ENCODE measurements around the gene MREG.

Gene MREG

DNA sequence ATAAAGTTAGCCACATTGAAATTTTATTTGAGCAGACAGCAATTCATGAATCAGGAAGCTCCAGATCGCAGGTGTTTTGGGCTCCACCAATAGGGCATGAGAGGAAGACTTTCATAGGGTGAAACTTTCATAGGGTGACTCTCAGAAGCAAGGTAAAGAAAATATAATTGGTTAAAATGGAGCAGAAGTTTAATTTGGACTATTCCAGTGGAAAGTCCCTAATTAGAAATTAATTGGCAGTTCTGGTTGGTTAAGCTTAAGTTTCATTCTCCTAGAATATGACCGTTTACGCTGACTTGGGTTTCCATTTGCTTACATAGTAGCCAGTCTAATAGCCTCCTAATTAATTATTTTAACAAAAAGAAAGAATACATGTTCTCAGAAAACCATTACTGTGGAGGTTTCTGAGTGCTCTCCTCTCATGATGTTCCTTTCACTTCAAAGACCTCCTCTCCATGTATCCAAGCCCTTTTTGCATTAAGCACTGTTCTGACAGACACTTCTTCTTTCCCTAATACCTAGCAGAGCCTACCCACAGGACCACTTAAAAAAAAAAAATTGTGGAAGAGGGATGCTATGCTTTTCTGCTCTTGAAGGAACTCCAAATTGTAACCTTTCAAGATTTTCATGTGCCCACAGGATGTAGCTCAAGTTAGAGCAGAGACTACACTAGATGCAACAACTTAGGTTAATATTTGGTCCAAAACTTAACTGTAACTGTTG is 99.1 kb downstream of the MREG start:
- DNase-seq, result no peak

DNA sequence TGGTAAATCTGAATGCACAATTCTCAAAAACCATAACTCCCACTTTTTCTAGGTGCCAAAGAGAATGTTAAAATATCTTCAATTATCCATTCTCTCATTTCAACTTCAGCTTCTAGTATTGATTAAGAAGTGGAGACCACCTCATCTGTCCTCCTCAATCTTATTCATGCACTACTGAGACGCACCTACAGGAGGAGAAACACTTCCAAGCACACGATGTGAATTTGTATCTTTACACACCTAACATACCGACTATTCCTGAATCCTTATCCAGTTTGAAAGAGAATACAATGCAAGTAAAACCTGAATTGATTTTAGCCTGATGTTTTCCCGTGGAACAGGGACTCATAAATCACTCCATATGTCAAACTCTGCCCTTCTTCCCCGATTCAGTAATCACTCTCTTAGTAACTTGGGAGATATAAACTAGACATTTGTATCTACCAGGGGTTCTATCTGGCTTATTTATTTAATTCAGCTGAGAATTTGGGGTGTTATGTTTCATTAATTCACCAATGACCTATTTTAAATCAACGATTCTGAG is 101.0 kb downstream of the MREG start:
- DNase-seq, result no peak

DNA sequence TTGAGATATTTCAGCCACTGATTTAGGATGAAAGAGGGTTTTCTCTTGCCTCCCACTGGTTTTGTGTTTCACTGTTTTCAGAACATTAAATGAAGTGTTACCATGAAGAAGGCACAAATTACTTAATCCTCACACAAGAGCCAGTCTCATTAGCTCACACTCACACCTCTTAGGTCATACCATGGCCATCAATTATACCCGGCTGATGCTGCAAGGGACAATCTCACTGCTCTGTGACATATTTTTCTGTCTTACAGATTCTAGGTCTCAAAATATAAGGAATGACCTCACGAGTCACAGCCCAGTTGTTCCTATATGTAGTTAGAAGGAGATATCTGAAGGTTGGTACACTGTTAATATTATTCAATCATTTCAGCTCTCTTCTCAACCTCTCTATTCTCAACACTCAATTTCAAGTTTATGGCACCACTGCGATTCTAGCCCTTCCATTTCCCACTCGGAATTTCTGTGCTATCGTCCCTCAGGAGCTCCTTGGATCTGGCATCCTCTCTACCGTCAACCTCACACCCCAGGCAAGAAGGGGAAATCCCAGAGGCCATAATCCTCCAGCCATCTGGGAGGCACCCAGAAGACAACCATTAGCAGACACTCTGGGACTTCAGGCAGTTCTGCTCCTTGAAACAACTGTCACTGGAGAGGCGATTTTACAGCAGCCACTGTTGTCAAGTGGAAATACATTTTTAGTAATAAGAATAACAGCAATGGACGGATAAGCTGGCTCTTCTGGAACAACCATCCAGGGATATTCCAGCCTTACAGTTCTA is 101.9 kb downstream of the MREG start:
- DNase-seq, result no peak

DNA sequence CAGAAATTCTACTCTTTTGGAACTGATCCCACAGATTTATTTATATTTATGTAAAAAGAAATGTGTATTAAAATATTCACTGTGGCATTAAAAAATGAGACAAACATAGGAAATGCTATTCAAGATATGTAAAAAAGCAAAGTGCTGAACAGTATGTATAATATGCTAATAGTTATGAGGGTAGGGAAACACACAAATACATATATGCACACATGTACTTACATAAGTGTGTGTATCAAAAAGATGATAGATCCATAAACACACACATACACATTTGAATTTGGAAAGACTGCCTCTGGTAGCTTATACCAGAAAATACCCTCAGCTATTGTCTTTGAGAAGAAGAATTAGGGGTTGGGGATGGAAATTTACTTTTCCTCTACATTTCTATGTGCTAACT is 103.2 kb downstream of the MREG start:
- no peak for DNase-seq

DNA sequence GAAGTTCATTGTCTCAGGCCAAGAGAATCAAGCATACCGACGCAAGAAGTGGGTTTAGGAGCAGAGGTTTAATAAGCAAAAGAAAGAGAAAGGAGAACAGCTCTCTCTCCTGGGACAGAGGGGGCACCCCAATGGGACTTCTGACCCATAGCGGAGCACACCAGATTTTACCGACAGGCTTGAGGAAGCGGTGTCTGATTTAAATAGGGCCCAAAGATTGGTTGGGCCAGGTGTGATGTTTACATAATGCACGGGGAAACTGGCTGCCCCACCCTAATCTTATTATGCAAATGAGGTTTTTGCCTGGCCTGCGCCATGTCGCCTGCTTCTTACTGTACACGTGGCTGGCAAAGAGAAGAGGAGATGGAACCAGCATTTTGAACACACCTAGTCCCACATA is 106.2 kb downstream of the MREG start:
- DNase-seq, result no peak

DNA sequence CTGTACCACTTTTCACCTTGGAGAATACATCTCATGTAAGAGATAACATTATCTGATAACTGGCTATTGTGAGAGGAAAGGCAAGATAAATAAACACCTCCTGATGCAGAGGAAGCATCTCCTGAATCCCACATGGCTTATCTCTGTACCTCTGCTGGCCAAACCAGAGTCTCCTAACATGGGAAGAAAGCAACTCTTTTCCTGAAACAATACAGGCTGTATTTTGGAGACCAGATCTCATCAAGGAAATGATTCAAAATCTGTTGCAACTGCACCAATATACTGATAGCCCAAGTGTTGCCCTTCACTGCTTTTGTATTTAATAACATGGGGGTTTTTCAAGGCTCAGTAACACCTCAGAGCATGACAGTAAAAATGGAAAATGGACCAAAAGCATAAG is 106.9 kb downstream of the MREG start:
- DNase-seq, result no peak

DNA sequence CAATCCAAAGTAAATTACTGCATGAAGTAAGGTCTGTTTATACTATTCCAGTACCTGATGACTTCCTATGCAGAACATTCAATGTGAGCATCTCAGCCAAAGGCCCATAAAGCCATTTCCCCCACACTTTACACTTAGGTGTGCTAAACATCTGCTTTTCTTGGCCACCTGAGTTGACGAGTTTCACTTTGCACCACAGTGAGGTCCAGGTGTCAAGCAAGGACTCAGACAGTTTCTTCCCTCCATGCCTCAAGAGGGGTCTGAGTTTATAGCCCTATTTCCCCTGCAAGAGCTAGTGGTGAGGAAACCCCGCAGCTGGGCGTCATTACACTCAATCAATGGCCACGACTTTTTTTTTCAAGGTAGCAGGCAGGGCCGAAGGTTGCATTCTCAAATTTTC is 107.7 kb downstream of the MREG start:
- DNase-seq, result no peak

DNA sequence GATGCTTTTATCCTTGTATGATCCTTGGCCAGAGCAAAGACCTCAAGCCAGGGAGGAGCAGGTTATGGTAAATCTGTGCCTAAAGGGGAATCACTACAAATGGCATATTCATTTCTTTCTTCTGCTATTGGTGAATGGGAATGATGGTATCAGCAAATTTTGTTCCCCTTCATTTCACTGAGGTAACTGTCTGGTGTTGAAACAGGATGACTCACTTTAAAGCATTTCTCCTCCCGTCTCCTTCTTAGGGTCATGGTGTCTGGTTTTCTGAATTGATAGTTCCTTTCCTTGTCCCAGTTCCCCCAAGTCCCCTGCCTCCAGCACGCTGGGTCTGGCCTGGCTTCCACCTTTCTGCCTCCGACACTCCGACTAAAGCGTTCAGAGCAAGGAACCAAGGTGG is 109.2 kb downstream of the MREG start:
- no peak for DNase-seq

DNA sequence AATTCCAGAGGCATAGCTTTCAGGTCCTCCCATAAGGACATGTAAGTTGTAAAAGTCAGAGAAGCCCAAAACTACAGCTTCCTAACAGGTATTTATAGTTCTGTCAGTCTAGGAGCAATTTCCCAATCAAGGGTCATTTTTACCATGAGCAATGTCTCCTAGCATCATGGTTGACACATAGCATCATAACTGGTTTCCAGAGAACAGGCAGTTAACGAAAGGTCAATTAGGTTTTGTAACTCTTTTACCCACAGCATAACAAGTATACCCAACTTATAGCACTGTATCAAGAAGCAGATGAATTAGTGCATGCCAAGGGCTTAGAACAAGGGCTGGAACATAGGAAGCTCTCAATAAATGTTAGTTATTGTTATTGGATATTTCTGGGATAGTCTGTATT is 110.1 kb downstream of the MREG start:
- no peak for DNase-seq

DNA sequence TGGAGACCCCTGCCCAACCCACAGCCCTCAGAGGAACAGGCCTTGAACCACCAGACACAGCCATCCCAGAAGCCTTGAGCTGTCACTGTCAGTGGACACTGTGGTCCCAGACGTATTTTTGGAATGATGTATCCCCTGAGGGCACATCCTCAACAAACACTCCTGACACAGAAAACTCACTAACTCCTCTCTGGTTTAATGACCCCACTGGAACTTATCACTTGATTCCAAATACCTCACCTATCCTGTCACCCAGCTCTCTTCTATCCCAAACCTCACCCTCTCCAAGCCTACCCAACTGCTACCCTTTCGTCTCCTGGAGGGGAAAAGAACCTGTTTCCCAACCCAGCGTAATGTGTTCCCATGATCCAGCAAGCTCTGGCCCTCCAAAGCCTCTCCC is 111.6 kb downstream of the MREG start:
- DNase-seq, result no peak

DNA sequence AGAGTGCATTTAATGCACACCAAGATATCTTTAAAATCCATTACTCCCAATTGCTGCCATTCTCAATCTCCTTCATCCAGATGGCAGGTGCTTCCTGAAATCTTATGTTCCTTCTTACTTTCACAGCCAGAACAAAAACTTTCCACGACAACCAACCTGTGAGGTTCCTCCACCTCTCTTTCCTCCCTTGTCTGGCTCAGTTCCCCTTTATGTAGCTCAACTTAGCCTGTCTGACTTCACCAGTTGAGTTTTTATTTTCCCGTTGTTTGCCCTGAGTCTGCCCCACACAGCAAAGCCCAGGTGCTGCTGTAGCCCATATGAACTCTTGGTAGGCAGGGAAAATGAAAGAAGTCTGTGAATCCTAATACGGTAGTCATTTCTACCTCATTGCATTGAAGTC is 112.5 kb downstream of the MREG start:
- DNase-seq, result no peak

DNA sequence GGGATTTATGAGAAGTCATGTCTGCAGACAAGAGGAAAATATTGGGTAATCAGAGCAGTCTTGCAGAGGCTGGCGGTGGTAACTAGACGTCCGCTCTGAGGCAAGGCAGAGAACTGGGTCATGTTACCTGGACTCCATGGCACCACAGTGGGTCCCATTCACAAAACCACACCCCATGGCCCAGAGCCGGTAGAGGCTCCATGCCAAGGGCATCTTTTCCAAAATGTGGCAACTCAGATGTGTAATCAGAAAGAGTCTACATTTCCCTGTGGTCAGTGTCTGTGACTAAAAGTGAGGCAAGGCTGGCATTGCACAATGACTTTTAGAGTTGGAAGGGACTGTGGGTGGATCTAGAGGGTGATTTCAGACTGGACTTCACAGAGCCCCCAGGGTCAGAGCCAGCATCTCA is 113.1 kb downstream of the MREG start:
- no peak for DNase-seq

DNA sequence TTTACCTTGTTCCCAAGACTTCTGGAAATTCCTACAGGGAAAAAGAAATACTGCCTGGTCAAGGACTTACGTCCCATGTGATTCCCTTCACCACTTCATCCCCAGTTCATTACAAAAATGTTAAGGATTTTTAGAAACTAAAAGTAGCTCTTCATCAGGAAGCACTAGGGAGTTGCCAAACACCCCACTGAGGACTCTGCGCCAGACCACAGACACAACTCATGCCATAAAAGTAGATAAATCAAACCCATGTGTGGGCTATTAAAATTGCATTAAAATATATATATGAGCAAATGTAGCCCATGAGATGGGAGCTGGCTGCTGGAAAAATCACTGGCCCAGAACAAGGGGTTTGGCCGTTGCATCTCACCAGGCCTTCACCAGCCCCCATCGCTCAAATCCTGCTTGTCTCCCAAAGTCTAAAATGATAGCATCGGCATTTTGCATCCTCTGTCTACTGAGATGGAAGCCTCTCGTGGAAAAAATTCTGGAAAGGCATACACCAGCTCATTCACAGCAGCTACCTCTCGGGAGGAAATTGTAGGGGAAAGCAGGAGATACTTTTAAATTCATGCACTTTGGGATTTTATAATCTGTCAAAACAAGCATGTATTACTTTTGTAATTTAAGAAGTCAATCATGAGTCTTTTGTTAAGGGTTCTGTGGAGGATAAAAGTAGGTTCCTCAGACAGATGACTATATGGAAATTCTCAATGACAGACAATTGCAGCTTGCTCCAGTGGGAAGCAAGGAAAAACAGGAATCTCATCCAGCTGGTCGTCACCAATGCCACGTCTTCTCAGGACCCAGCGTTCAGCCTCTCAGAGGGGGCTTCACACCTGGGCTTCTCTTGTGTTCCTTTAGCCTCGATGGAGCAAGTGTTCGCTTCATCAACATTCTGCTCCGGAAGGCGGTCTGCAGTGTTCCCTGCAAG is 113.9 kb downstream of the MREG start:
- no peak for DNase-seq

DNA sequence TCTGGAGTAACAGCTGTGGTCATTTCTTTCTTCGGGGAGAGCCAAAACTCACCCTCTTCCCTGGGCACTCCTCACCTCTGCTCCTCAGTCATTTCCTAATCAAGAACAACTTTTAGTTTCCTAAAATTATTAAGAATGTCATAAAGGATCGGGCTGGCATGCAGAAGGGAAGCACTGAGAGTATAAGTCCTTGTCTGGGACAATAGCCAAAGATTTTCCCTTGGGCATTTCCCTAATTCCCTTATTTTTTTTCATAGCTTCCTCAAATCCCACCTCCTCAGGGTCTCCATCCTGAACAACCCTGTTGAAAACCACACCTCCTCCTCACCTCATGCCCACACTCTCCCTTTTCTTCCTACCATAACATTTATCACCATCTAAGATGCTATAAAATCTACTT is 115.0 kb downstream of the MREG start:
- DNase-seq, result no peak

DNA sequence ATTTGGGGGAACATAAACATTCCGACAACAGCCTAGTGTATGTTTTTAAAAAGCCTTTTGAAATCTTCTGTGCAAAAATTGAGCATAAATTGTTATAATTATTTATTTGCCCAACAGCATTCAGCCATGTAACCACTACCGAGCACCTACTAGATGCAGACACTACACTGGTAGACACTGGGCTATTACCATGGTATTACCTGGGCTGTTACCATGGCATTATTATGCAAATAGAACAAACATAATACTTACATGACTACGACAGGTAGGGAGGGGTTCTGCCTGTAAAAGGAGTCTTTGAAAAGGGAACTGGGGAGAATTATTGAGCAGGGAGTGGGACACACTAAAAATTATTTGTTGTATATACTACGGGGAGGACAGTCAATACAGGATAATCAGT is 116.4 kb downstream of the MREG start:
- no peak for DNase-seq

DNA sequence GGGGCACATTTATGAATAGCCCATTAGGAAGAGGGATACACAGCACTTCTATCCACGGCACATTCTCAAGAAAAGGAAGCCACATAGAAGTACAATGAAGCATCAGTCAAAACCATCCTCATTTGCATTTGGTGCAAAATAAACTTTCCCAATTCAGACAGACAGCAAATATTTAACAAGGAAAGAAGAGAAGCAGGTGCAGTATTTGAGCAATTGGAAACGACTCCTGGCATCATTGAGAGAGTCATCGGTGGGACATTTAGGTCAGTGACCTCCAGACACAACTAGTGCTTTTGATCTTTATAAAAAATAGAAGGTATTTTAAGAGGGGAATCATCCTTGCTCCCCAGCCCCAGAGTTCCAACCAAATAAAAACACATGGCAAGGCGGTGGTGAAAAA is 118.0 kb downstream of the MREG start:
- no peak for DNase-seq
